ENCODE measurements around the gene SREBF1.

DNA sequence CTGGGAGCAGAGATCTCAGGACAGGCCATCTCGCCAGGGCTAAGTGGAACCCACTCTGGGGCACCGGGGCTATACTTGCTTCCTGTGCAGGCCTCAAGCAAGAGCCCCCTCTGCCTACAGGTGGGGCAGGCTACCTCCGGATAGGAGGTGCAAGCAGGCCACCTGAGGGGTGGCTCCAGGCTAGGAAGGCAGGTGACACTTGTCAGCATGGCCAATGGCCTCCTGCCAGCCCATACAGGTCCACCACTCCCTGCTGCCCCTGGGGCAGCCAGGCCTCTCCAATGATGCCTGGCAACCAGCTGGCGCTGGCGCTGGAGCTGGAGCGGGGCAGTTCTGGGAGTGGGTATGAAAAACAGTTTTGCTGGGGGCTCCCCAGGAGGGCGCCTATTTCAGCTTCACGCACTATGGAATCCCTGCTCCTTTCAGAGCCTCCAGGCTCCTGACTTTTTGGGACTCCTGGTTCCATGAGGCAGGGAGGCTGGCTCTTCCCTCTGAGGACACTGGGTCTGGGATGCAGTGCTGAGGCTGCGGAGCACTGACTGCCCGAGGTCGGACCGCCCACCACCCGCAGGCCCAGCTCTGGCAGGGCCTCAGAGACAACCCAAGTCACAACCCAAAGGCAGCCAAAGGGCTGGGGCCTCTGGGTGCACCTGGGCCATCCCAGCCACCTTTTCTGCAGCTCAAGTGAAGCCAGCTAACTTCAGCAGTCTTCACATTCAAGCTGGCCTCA, 8.4 kb upstream of the SREBF1 start:
- TF ChIP-seq, protein P1, sequence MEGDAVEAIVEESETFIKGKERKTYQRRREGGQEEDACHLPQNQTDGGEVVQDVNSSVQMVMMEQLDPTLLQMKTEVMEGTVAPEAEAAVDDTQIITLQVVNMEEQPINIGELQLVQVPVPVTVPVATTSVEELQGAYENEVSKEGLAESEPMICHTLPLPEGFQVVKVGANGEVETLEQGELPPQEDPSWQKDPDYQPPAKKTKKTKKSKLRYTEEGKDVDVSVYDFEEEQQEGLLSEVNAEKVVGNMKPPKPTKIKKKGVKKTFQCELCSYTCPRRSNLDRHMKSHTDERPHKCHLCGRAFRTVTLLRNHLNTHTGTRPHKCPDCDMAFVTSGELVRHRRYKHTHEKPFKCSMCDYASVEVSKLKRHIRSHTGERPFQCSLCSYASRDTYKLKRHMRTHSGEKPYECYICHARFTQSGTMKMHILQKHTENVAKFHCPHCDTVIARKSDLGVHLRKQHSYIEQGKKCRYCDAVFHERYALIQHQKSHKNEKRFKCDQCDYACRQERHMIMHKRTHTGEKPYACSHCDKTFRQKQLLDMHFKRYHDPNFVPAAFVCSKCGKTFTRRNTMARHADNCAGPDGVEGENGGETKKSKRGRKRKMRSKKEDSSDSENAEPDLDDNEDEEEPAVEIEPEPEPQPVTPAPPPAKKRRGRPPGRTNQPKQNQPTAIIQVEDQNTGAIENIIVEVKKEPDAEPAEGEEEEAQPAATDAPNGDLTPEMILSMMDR (IDR thresholded peaks at IDR 0.05; ENCODE audit: borderline replicate concordance, extremely low read depth, low read length, poor library complexity, severe bottlenecking) = no peak
- TF ChIP-seq EZH2 (IDR thresholded peaks at IDR 0.05; ENCODE audit: borderline replicate concordance, low read depth, low read length, severe bottlenecking) = no peak
